ENCODE results near the gene MEF2C.
"Not testable (repeated sequence)": the region's sequence is repeated elsewhere in the genome, so short reads cannot be mapped to it uniquely, and the experiment has no call there.

MEF2C gene

GRCh38 chr5:88860501-88860900 lies 22.5 kb downstream of the MEF2C start:
- DNase-seq = no peak

GRCh38 chr5:88858392-88858791 lies 24.6 kb downstream of the MEF2C start:
- DNase-seq = no peak

GRCh38 chr5:88856381-88856780 lies 26.6 kb downstream of the MEF2C start:
- not testable (repeated sequence) for DNase-seq

GRCh38 chr5:88854769-88855168 lies 28.2 kb downstream of the MEF2C start:
- no peak for DNase-seq

- DNase-seq = no peak
Measured at GRCh38 chr5:88847420-88847819, 35.6 kb downstream of the MEF2C start.

GRCh38 chr5:88846434-88846833 lies 36.5 kb downstream of the MEF2C start:
- DNase-seq = no peak

- no peak for DNase-seq
Measured at GRCh38 chr5:88845081-88845697, 37.8 kb downstream of the MEF2C start.

- no peak for DNase-seq
Measured at GRCh38 chr5:88842784-88843183, 40.2 kb downstream of the MEF2C start.

- no peak for DNase-seq
Measured at GRCh38 chr5:88841212-88841611, 41.8 kb downstream of the MEF2C start.

GRCh38 chr5:88840495-88840894 lies 42.5 kb downstream of the MEF2C start:
- no peak for DNase-seq

- no peak for DNase-seq
Measured at GRCh38 chr5:88839238-88839637, 43.7 kb downstream of the MEF2C start.

- DNase-seq = no peak
Measured at GRCh38 chr5:88838500-88838899, 44.5 kb downstream of the MEF2C start.

- no peak for DNase-seq
Measured at GRCh38 chr5:88837817-88838216, 45.2 kb downstream of the MEF2C start.

- no peak for DNase-seq
Measured at GRCh38 chr5:88837222-88837621, 45.8 kb downstream of the MEF2C start.

GRCh38 chr5:88836195-88836838 lies 46.7 kb downstream of the MEF2C start:
- no peak for DNase-seq

GRCh38 chr5:88834499-88834898 lies 48.5 kb downstream of the MEF2C start:
- DNase-seq = no peak

GRCh38 chr5:88834131-88834462 lies 48.9 kb downstream of the MEF2C start:
- no peak for DNase-seq

GRCh38 chr5:88833371-88834130 lies 49.4 kb downstream of the MEF2C start:
- DNase-seq = peak; percentile 24

GRCh38 chr5:88831816-88832215 lies 51.2 kb downstream of the MEF2C start:
- no peak for DNase-seq

- DNase-seq = no peak
Measured at GRCh38 chr5:88830567-88830966, 52.4 kb downstream of the MEF2C start.

- DNase-seq = no peak
Measured at GRCh38 chr5:88829775-88830174, 53.2 kb downstream of the MEF2C start.

- DNase-seq = no peak
Measured at GRCh38 chr5:88829054-88829453, 53.9 kb downstream of the MEF2C start.

- DNase-seq = no peak
Measured at GRCh38 chr5:88827997-88828396, 55.0 kb downstream of the MEF2C start.
